Hepatic stellate cell (primary cell): ENCODE measurements around the gene MAP7D1.
A peak's percentile ranks its signal among the peaks of the same experiment; 100 is the strongest.
"Not testable (repeated sequence)": the region's sequence is repeated elsewhere in the genome, so short reads cannot be mapped to it uniquely, and the experiment has no call there.

Experiments used
- DNase-seq: peaks from one replicate; pipeline ENCODE4 v3.0.0; 2011; ENCODE audit warnings: low spot score

The MAP7D1 gene

DNA sequence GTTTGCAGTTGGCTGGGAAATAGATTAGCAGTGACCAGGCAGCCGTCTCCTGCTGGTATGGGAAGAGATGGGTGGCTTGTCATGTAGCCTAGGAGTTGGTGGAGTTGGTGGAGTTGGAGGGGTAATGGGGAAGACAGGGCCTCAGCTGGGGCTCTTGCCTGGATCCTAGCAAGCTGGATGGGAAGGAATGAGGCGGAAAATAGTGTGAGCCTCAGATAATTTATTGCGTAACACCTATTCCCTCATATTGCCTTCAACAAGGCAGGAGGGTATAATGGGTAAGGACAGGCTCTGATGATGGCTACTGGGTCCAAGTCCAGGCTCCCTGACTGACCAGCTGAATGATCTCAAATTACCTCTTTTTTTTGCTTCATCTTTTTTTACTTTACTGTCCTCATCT lies 12.6 kb downstream of the MAP7D1 start:
- no peak for DNase-seq

- no peak for DNase-seq
These were observed 14.9 kb downstream of the MAP7D1 start for GRCh38 chr1:36170643-36171412.

DNA sequence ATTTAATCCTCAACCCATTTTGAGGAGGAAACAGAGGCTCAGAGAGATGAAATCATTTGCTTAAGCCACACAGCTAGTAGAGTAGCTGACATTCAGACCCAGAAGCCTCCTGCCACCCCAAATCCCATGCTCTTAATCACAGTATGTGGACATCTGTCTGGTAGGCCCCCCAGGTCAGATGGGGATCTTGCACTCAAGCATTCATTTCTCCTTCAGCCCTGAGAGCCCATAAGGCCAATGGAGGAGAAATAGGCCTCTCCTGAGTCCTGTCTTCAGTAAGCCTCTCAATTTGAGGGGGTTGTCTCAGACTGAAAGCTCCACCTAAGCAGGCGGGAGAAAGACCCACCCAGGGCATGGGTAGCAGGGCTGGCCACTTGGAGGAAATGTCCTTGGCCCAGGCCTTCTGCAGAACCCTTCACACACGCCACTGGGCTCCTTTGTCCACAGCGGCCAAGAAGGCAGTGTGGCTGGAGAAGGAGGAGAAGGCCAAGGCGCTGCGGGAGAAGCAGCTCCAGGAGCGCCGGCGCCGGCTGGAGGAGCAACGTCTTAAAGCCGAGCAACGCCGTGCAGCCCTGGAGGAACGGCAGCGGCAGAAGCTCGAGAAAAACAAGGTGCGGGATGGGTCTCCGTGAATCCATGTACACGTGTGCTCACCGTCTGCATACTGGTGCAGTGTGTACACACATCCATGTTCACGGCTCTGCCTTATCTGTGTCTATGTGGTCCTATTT lies 16.2 kb downstream of the MAP7D1 start:
- DNase-seq, result no peak

GRCh38 chr1:36172983-36173382 lies 17.0 kb downstream of the MAP7D1 start:
- peak; percentile 66 for DNase-seq

- DNase-seq, result no peak
These were observed 18.8 kb downstream of the MAP7D1 start for GRCh38 chr1:36174713-36175112.

DNA sequence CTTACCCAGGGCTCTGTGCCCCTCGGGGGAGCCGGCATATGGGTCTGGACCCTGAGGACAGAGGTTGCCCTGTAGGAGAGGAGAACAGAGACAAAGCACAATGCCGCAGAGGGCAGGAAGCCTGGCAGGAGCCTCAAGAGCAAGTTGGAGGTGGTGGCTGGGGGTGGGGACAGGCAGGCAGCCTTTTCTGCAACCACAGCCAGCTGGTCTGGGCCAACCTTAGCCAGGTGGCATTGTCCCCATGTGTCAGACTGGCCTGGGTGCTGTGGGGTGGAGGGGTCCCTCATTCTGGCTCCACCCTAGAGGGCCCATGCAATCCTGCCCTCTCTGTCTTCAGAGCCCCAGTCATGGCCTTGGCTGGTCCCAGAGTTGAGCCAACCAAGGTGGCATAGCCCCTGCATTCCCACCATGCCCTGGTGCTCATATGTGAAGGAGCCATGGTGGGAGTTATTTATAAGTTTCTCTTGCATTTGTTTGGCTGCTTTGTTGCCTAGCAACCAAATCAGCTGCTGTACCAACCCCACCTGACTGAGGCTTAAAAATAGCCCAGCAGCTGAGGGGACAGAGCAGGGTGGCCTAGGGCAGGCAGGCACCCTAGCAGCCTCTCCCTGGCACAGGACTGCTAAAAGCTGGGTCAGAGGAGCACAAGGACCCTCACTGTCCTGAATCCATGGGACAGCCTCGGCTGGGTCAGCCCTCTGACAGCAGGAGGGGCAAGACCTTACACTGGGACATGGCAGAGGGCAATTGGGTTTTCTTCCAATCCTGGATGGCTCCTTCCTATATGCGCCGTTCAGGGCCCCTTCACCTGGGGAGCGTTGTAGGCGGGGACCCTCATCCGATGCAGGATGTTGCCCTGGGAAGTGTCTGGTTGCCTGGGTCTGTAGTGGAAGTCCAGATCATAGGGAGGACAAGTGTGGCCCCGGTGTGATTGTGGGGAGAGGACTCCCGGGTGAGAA lies 19.5 kb downstream of the MAP7D1 start:
- peak; percentile 79 for DNase-seq

GRCh38 chr1:36176106-36176949 lies 20.4 kb downstream of the MAP7D1 start:
- no peak for DNase-seq

GRCh38 chr1:36177589-36178431 lies 21.9 kb downstream of the MAP7D1 start:
- no peak for DNase-seq

- DNase-seq, result no peak
These were observed 22.7 kb downstream of the MAP7D1 start for GRCh38 chr1:36178471-36179219.

DNA sequence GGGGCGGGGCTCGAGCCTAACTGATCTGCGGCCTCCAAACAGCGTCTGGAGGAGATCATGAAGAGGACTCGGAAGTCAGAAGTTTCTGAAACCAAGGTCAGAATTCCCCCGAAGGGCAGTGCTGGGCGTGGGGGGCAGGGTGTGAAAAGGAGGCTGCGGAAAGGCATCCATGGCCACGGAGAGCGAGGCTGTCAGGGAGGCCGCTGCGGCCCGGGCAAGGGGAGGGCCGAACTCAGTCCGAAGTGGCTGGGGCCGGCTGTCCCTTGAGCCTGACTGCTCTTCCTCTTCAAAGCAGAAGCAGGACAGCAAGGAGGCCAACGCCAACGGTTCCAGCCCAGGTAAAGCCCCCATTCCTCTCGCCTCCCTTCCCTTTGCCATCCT lies 23.2 kb downstream of the MAP7D1 start:
- no peak for DNase-seq

DNA sequence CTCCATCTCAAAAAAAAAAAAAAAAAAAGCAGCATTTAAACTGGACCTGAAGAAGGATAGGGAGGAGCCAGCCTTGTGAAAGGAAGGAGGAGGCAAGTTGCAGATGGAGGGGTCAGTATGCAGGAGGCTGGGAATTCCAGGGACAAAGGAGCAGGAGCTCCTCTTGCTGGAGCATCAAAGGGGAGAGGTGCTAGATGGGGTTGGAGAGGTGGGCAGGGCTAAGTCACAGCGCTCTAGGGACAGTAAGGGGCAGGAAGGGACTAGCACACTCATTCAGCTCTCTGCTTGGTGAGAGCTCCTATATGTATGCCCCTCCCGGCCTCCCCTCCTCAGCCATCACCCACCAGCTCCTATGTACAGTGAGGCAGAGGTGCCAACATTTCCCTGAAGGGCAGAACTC lies 26.8 kb downstream of the MAP7D1 start:
- DNase-seq, result no peak

GRCh38 chr1:36183309-36183856 lies 27.4 kb downstream of the MAP7D1 start:
- DNase-seq, result no peak

GRCh38 chr1:36187800-36188593 lies 32.0 kb downstream of the MAP7D1 start:
- peak; percentile 89 for DNase-seq

GRCh38 chr1:36196805-36197204 lies 40.8 kb downstream of the MAP7D1 start:
- DNase-seq, result not testable (repeated sequence)

DNA sequence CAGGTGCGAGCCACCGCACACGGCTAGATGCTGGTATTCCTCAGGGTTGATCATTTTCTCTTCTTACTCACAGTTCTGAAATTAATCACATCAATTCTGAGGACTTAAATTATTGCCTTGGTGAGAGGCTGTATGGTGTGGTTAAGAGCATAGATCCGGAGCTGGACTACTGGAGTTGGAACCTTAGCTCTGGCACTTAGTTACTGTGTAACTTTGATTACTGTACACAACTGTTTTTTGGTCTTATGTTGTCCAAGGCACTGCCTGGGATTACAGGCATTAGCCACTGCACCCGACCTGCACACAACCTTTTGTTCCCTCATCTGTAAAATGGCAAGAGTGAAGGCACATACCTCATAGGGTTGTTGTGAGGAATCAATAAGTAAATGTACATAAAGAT lies 42.7 kb downstream of the MAP7D1 start:
- DNase-seq, result no peak

GRCh38 chr1:36199934-36200741 lies 44.2 kb downstream of the MAP7D1 start:
- DNase-seq, result no peak

DNA sequence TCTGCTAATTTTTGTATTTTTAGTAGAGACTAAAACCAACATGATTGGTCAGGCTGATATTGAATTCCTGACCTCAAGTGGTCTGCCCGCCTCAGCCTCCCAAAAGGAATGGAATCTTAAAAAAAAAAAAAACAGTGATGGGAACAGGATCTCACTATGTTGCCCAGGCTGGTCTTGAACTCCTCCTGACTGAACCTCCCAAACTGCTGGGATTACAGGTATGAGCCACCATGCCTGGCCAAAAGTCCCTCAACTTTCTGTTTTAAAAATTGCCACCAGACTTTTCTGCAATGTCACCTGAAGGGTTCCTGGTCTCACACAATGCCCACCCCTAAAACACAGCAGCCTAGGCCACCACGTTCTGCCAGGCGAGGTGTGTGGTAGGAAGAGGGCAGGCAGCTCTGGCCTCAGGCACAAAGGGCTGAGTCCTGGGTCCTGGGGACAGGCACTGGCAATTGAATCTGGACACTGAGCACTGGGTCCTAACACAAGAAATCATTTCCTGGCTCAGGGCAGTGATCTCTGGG lies 47.1 kb downstream of the MAP7D1 start:
- DNase-seq, result no peak
